Colonic mucosa (tissue), 4 donors: Measurements from ENCODE around the gene MED12L. TPM values are rescaled to one million over a fixed set of nuclear protein-coding genes. Genes with fewer than 3 reads are reported as not detected.

Experiments used
- DNase-seq: peaks from one replicate; pipeline ENCODE4 v3.0.0-alpha.2; 2020
- H3K27ac ChIP-seq: fragments of 200-600 bp; one replicate; pipeline ENCODE4 v1.8.0; 2021
- H3K27me3 ChIP-seq: fragments of 200-600 bp; one replicate; pipeline ENCODE4 v1.8.0; 2021
- H3K36me3 ChIP-seq: fragments of 200-600 bp; one replicate; pipeline ENCODE4 v1.8.0; 2021
- H3K4me1 ChIP-seq: fragments of 200-600 bp; one replicate; pipeline ENCODE4 v1.8.0; 2021; ENCODE audit warnings: mild to moderate bottlenecking
- H3K4me3 ChIP-seq: fragments of 200-600 bp; one replicate; pipeline ENCODE4 v1.8.0; 2021
- H3K9ac ChIP-seq, 2 donors: one replicate each; pipeline ENCODE4 v1.7.0; 2013; ENCODE audit warnings: control low read depth in 2 of 2, low read depth in 2 of 2, low read length in 2 of 2
- H3K9me3 ChIP-seq: fragments of 200-600 bp; one replicate; pipeline ENCODE4 v1.8.0; 2021
- CTCF ChIP-seq: fragments of 200-600 bp; IDR thresholded peaks from one replicate; pipeline ENCODE4 v1.8.0; 2022; ENCODE audit warnings: antibody characterized with exemption, mild to moderate bottlenecking
- intact Hi-C: fragments of 100-400 bp; cut with DNase I; formaldehyde crosslinking; loops from one replicate; pipeline ENCODE4 v1.14.1; 2022
- total RNA-seq, 2 donors: library from RNA; stranded (reverse); fragmentation: NEBNext Ultra II Directional in 1 of 2; extraction: Animal tissue kit (Norgen Biotek cat#: 25700) in 1 of 2; gene quantifications; one replicate each; pipeline ENCODE4 v1.2.1, GENCODE V29; 2021
- donor health status: healthy.
- donor health status: DM: no; HTN: no; CAD: no.
- donor health status: DM: no; HTN: no; CAD: no.

Gene MED12L
- total RNA-seq, 2 donors from 2014 or later, result 0.32 to 1.3 TPM

- intact Hi-C loops, result loop anchor here (5.0 kb wide), 2 partner anchors 354 to 424 kb away; no protein-coding TSS in a partner anchor
- no peak for DNase-seq
- Histone ChIP-seq H3K4me3 (no peak overlapping the region), H3K36me3 (no peaks in the 10 kb centered on the region), H3K9me3 (no peaks in the 10 kb centered on the region), H3K27ac (no peak overlapping the region), H3K27me3 (no peaks in the 10 kb centered on the region), H3K4me1 (peaks cover 6% of the 10 kb centered on the region), H3K9ac (no peak overlapping the region)
- no peak for TF ChIP-seq CTCF
Measured at GRCh38 chr3:151146731-151147091, 61.2 kb downstream of the MED12L start.

GRCh38 chr3:151147299-151147698 lies 61.8 kb downstream of the MED12L start:
- Histone ChIP-seq H3K9ac (no peak overlapping the region), H3K27me3 (no peaks in the 10 kb centered on the region), H3K36me3 (no peaks in the 10 kb centered on the region), H3K9me3 (no peaks in the 10 kb centered on the region), H3K27ac (no peak overlapping the region), H3K4me1 (peaks cover 6% of the 10 kb centered on the region), H3K4me3 (no peak overlapping the region)
- no peak for TF ChIP-seq CTCF
- no peak for DNase-seq
- intact Hi-C loops, result loop anchor here (5.0 kb wide), 2 partner anchors 355 to 425 kb away; no protein-coding TSS in a partner anchor

DNA sequence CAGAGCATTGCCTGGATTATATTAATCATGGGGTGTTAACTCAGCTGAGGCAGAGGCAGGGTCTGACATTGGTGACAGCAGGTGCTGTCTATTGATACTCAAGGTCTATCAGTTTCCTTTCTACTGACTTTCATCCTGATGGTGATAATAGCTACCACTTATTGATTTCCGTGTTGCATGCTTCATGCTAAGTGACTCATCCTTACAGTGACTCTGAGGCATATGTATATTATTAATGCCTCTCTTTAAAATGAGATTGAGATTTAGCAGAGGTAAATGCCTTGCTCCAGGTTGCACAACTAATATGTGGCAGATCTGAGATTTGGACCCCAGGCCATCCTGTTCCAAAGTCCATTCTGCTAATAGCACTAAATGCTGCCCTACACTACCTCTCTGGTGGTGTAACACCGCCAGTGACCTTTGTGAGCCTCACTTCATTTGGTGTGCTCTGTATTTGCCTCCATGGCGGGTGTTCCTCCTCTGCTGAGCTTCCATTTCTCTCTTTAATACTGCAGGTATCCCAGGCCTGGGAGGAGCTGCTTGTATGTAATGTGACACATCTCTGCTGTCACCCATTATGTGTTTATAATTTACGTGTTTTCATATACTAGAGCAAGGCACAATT lies 67.1 kb downstream of the MED12L start:
- no peak for DNase-seq
- intact Hi-C loops, result no loop called here
- Histone ChIP-seq H3K9me3 (no peaks in the 10 kb centered on the region), H3K4me1 (no peaks in the 10 kb centered on the region), H3K4me3 (no peak overlapping the region), H3K9ac (no peak overlapping the region), H3K36me3 (no peaks in the 10 kb centered on the region), H3K27me3 (no peaks in the 10 kb centered on the region), H3K27ac (no peak overlapping the region)
- TF ChIP-seq CTCF, result no peak

GRCh38 chr3:151154566-151154965 lies 69.1 kb downstream of the MED12L start:
- Histone ChIP-seq H3K4me3 (no peak overlapping the region), H3K4me1 (no peaks in the 10 kb centered on the region), H3K27ac (no peak overlapping the region), H3K9me3 (no peaks in the 10 kb centered on the region), H3K36me3 (no peaks in the 10 kb centered on the region), H3K27me3 (no peaks in the 10 kb centered on the region), H3K9ac (no peak overlapping the region)
- DNase-seq, result no peak
- intact Hi-C loops, result no loop called here
- no peak for TF ChIP-seq CTCF

GRCh38 chr3:151155409-151156128 lies 70.1 kb downstream of the MED12L start:
- DNase-seq, result no peak
- Histone ChIP-seq H3K9ac (no peak overlapping the region), H3K27me3 (no peaks in the 10 kb centered on the region), H3K9me3 (no peaks in the 10 kb centered on the region), H3K4me1 (no peaks in the 10 kb centered on the region), H3K36me3 (no peaks in the 10 kb centered on the region), H3K4me3 (no peak overlapping the region), H3K27ac (no peak overlapping the region)
- TF ChIP-seq CTCF, result no peak
- intact Hi-C loops, result no loop called here
